Measurements from ENCODE around the gene HNF1A.

The HNF1A gene

DNA sequence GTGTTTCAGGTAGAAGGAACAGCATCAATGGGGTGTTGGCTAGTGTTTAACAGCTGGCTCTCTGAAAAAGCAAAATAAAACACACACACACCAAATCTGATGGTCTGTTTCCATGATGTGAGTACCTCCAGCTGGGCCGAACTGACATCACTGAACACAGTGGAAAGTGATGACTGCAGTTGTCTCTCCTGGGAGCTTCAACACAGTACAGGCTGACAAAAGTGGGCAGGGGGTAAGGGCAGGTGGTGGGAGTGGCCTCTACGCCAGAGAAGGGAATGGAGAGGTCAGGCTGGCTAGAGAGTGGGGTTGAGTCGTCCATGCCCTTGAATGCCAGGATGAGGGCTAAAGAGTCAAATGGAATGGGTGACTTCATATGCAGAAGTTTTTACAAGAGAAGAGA lies 8.0 kb upstream of the HNF1A start:
- in situ Hi-C loops (cut with MboI; ENCODE audit: low pct_unique_long_range_greater_than_20kb, low sequenced_read_pairs, unreplicated experiment) = loop anchor here (25.0 kb wide), 1 partner anchor 383 kb away; the partner anchor contains the start of gene POP5
- DNase-seq (ENCODE audit: low spot score) = no peak
- TF ChIP-seq, protein P1, sequence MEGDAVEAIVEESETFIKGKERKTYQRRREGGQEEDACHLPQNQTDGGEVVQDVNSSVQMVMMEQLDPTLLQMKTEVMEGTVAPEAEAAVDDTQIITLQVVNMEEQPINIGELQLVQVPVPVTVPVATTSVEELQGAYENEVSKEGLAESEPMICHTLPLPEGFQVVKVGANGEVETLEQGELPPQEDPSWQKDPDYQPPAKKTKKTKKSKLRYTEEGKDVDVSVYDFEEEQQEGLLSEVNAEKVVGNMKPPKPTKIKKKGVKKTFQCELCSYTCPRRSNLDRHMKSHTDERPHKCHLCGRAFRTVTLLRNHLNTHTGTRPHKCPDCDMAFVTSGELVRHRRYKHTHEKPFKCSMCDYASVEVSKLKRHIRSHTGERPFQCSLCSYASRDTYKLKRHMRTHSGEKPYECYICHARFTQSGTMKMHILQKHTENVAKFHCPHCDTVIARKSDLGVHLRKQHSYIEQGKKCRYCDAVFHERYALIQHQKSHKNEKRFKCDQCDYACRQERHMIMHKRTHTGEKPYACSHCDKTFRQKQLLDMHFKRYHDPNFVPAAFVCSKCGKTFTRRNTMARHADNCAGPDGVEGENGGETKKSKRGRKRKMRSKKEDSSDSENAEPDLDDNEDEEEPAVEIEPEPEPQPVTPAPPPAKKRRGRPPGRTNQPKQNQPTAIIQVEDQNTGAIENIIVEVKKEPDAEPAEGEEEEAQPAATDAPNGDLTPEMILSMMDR (IDR thresholded peaks at IDR 0.05; ENCODE audit: extremely low read depth, insufficient read depth, missing control alignments) = no peak

- peak; percentile 80 for DNase-seq (ENCODE audit: low spot score)
- in situ Hi-C loops (cut with MboI; ENCODE audit: low pct_unique_long_range_greater_than_20kb, low sequenced_read_pairs, unreplicated experiment) = loop anchor here (25.0 kb wide), 1 partner anchor 384 kb away; the partner anchor contains the start of gene POP5
- TF ChIP-seq, protein P1 (IDR thresholded peaks at IDR 0.05; ENCODE audit: extremely low read depth, insufficient read depth, missing control alignments) = peak; percentile 66
Measured at GRCh38 chr12:120971299-120972180, 6.8 kb upstream of the HNF1A start.

GRCh38 chr12:120972870-120973543 lies 5.3 kb upstream of the HNF1A start:
- TF ChIP-seq, protein P1 (IDR thresholded peaks at IDR 0.05; ENCODE audit: extremely low read depth, insufficient read depth, missing control alignments) = no peak
- no peak for DNase-seq (ENCODE audit: low spot score)
- in situ Hi-C loops (cut with MboI; ENCODE audit: low pct_unique_long_range_greater_than_20kb, low sequenced_read_pairs, unreplicated experiment) = loop anchor here (25.0 kb wide), 1 partner anchor 386 kb away; the partner anchor contains the start of gene POP5

GRCh38 chr12:120977531-120978295 lies 630 bp upstream of the HNF1A start:
- in situ Hi-C loops (cut with MboI; ENCODE audit: low pct_unique_long_range_greater_than_20kb, low sequenced_read_pairs, unreplicated experiment) = no loop called here
- DNase-seq (ENCODE audit: low spot score) = no peak

DNA sequence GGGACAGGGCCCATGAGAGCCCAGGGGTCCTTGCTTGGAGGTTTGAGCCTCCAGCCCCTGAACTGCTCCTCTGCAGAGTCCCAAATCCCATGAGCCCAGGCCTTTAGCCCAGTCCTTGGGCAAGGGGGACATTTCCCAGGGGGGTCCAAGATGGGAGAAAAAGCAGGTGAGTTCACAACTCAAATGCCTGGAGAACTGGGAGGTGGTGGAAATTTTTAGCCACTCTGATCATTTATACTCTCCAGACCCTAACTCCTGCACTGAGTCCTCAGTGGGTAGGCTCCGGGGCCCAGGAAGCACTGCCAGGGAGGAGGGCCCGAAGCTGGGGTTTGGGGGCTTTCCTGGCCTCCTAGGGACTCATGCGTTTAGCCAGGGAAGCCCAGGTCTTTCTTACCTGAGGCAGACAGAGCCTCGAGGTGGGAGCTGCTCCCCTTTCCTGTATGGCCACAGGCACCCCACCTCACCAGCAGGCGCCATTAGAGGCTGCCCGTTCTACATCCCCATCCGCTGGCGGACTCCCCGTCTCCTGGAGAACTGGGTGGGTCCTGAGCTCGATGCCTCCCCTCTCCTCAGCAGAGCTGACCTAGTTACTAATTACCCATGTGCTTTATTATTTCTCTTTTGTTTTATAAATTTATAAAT lies 998 bp downstream of the HNF1A start:
- TF ChIP-seq, protein P1 (IDR thresholded peaks at IDR 0.05; ENCODE audit: extremely low read depth, insufficient read depth, missing control alignments) = no peak
- in situ Hi-C loops (cut with MboI; ENCODE audit: low pct_unique_long_range_greater_than_20kb, low sequenced_read_pairs, unreplicated experiment) = no loop called here
- DNase-seq (ENCODE audit: low spot score) = no peak

More at GRCh38 chr12:120977531-120978295, 630 bp upstream of the HNF1A start:
- TF ChIP-seq, protein P1 (IDR thresholded peaks at IDR 0.05; ENCODE audit: extremely low read depth, insufficient read depth, missing control alignments) = no peak

Data from GM13977 (cell line).